Measurements from ENCODE around the gene GJB4.

Gene GJB4

DNA sequence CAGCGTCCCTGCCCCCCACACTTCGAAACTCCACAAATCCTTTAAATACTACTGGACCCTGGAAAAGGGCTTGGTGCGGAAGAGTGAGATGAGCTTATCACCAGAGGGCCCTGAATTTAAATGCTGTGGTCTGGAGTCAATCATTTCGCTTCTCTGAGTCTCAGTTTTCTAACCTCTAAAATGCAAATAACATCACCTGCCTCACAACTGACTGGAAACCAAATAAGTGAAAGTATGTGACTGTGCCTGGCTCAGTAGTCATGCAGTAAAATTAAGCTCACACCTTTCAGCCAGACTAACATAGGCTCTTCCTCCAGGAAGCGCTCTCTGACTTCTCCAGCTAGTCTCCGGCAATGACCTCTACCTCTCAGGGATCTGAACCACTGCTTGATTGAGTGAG is 37.5 kb downstream of the GJB4 start:
- Histone ChIP-seq H3K4me2 (no peak overlapping the region), H3K79me2 (ENCODE audit: insufficient read depth, low read depth) (no peaks in the 10 kb centered on the region), H2AFZ (ENCODE audit: low read depth) (no peak overlapping the region), H3K4me3 (IDR thresholded peaks at IDR 0.05; ENCODE audit: insufficient read depth, low read depth, low read length) (no peak overlapping the region), H4K20me1 (ENCODE audit: insufficient read depth) (no peaks in the 10 kb centered on the region), H3K4me1 (ENCODE audit: low read depth, poor library complexity, severe bottlenecking) (no peaks in the 10 kb centered on the region), H3K9ac (no peak overlapping the region), H3K27ac (no peak overlapping the region), H3K36me3 (ENCODE audit: insufficient read depth) (no peaks in the 10 kb centered on the region), H3K27me3 (ENCODE audit: insufficient read depth, low read depth) (no peaks in the 10 kb centered on the region)
- TF ChIP-seq, protein P1, sequence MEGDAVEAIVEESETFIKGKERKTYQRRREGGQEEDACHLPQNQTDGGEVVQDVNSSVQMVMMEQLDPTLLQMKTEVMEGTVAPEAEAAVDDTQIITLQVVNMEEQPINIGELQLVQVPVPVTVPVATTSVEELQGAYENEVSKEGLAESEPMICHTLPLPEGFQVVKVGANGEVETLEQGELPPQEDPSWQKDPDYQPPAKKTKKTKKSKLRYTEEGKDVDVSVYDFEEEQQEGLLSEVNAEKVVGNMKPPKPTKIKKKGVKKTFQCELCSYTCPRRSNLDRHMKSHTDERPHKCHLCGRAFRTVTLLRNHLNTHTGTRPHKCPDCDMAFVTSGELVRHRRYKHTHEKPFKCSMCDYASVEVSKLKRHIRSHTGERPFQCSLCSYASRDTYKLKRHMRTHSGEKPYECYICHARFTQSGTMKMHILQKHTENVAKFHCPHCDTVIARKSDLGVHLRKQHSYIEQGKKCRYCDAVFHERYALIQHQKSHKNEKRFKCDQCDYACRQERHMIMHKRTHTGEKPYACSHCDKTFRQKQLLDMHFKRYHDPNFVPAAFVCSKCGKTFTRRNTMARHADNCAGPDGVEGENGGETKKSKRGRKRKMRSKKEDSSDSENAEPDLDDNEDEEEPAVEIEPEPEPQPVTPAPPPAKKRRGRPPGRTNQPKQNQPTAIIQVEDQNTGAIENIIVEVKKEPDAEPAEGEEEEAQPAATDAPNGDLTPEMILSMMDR (conservative IDR thresholded peaks at IDR 0.05; ENCODE audit: low read depth, low read length): no peak

DNA sequence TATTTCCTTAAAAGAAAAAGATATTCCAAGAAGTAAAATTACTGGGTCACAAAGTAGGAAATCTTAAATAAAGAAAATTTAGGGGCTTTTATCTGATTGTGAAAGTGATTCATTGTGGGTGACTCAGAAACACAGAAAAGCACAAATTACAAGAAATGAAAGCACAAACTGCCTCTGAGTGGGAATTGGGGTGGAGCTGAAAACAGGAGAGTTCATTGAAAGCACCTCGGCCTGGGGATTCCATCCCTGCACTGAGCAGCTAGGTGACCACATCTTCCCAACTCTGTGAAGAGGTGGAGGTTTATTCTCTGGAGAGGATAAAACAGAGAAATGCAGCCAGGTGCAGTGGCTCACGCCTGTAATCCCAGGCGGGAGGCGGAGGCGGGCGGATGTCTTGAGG is 40.7 kb downstream of the GJB4 start:
- Histone ChIP-seq H3K4me3 (IDR thresholded peaks at IDR 0.05; ENCODE audit: insufficient read depth, low read depth, low read length) (no peak overlapping the region), H2AFZ (ENCODE audit: low read depth) (no peak overlapping the region), H4K20me1 (ENCODE audit: insufficient read depth) (no peaks in the 10 kb centered on the region), H3K36me3 (ENCODE audit: insufficient read depth) (no peaks in the 10 kb centered on the region), H3K4me2 (no peak overlapping the region), H3K4me1 (ENCODE audit: low read depth, poor library complexity, severe bottlenecking) (no peaks in the 10 kb centered on the region), H3K27me3 (ENCODE audit: insufficient read depth, low read depth) (no peaks in the 10 kb centered on the region), H3K9ac (no peak overlapping the region), H3K79me2 (ENCODE audit: insufficient read depth, low read depth) (no peaks in the 10 kb centered on the region), H3K27ac (no peak overlapping the region)
- TF ChIP-seq, protein P1 (conservative IDR thresholded peaks at IDR 0.05; ENCODE audit: low read depth, low read length): no peak

DNA sequence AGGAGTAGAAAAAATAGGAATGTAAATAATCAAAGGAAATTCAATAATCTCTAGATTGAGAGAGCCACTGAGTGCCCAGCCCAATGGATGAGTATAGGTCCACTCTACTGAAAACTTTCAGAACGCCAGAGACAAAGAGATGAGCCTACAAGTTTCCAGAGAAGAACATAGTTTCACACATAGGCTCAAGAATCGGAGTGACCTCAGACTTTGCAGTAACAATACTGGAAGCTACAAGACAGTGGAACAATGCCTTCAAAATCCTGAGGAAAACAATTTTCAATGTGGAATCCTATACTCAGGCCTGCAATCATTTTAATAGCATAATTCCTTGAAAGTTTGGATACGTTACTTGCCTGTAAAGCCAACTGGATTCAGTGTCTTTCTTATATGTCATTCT is 44.2 kb downstream of the GJB4 start:
- no peak overlapping the region for H2AFZ ChIP-seq (ENCODE audit: low read depth)
- H3K27ac ChIP-seq: no peak overlapping the region
- H3K4me1 ChIP-seq (ENCODE audit: low read depth, poor library complexity, severe bottlenecking): no peaks in the 10 kb centered on the region
- no peaks in the 10 kb centered on the region for H3K27me3 ChIP-seq (ENCODE audit: insufficient read depth, low read depth)
- H3K9ac ChIP-seq: no peak overlapping the region
- no peaks in the 10 kb centered on the region for H3K36me3 ChIP-seq (ENCODE audit: insufficient read depth)
- no peaks in the 10 kb centered on the region for H4K20me1 ChIP-seq (ENCODE audit: insufficient read depth)
- H3K4me2 ChIP-seq: no peak overlapping the region
- no peaks in the 10 kb centered on the region for H3K79me2 ChIP-seq (ENCODE audit: insufficient read depth, low read depth)
- TF ChIP-seq, protein P1 (conservative IDR thresholded peaks at IDR 0.05; ENCODE audit: low read depth, low read length): no peak
- no peak overlapping the region for H3K4me3 ChIP-seq (IDR thresholded peaks at IDR 0.05; ENCODE audit: insufficient read depth, low read depth, low read length)

DNA sequence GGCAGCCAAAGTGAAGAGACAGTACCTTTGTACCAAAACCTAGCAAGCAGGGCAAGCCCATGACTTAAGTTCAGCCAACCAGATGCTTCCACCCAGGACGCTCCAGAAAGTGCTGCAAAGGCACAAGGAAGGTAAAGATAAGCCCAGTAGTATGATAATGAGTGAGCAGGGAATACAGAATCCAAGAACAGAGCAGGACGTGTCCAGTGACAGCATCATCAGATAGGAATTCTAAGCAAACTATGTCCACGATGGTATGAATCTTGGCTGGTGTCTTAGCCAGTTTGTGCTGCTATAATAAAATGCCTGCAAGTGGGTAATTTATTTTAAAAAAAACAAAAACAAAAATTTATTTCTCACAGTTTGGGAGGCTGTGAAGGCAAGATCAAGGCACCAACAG is 46.9 kb downstream of the GJB4 start:
- TF ChIP-seq, protein P1 (conservative IDR thresholded peaks at IDR 0.05; ENCODE audit: low read depth, low read length): no peak
- H3K79me2 ChIP-seq (ENCODE audit: insufficient read depth, low read depth): no peaks in the 10 kb centered on the region
- no peak overlapping the region for H3K4me3 ChIP-seq (IDR thresholded peaks at IDR 0.05; ENCODE audit: insufficient read depth, low read depth, low read length)
- no peak overlapping the region for H2AFZ ChIP-seq (ENCODE audit: low read depth)
- no peaks in the 10 kb centered on the region for H4K20me1 ChIP-seq (ENCODE audit: insufficient read depth)
- H3K36me3 ChIP-seq (ENCODE audit: insufficient read depth): no peaks in the 10 kb centered on the region
- H3K4me1 ChIP-seq (ENCODE audit: low read depth, poor library complexity, severe bottlenecking): no peaks in the 10 kb centered on the region
- no peak overlapping the region for H3K9ac ChIP-seq
- no peak overlapping the region for H3K4me2 ChIP-seq
- H3K27ac ChIP-seq: no peak overlapping the region
- H3K27me3 ChIP-seq (ENCODE audit: insufficient read depth, low read depth): no peaks in the 10 kb centered on the region

Measured in KMS-11 (cell line).